T-helper 1 cell treated with Interleukin-12 subunit alpha and Interleukin-12 subunit beta and Interleukin-4 antibody, amounts not matched to agents 30 ng/mL and 1 ng/mL, for 36 hours (primary cell): Measurements from ENCODE around the gene RAB20. TPM values are rescaled to one million over a fixed set of nuclear protein-coding genes. Genes with fewer than 3 reads are reported as not detected.

Source experiments
- intact Hi-C: fragments of 100-400 bp; cut with micrococcal nuclease; formaldehyde crosslinking; loops from one replicate; pipeline ENCODE4 v1.15.1; 2024
- total RNA-seq: library from RNA; stranded (reverse); gene quantifications from 2 replicates; pipeline ENCODE4 v1.2.3, GENCODE V29; 2022

Gene RAB20
- total RNA-seq, 1 donor from 2014 or later = 2.0 TPM

DNA sequence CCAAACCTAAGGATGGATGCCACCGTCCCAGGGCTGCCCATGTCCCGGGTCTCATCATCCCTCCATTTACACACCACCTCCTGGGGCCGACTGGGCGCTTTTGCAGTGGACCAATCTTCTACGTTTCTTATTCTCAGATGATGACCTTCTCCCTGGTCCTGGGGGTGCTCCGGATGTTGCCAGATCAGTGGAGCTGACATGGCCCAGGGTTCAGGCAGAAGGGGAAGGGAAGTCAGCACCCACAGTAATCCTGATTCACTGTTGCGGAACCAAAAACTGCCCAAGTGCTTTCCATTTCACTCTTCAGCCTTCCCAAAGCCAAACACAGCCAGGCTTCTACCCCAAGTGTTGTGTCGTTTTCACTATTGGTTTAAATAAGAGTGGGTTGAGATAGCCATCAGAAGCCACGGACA, 29.8 kb downstream of the RAB20 start:
- intact Hi-C loops = no loop called here

DNA sequence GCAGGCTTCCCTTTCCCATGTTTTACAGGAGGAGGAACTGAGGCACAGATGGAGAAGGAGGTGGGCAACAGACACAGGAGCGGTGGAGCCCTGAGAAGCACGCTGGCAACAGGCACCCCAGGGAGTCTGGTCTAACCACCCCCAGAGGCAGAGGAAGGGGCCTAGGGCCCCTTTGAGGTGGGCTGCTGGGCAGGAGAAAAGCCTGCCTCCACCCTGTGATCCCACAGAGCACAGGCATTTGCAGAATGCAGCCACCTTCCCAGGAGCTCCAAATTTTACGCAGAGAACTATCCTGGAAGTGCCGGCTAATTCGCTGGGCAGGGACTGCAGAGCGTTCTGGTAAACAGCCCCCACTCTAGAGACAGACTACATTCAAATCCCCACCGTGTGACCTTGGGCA, 30.4 kb downstream of the RAB20 start:
- intact Hi-C loops = no loop called here

DNA sequence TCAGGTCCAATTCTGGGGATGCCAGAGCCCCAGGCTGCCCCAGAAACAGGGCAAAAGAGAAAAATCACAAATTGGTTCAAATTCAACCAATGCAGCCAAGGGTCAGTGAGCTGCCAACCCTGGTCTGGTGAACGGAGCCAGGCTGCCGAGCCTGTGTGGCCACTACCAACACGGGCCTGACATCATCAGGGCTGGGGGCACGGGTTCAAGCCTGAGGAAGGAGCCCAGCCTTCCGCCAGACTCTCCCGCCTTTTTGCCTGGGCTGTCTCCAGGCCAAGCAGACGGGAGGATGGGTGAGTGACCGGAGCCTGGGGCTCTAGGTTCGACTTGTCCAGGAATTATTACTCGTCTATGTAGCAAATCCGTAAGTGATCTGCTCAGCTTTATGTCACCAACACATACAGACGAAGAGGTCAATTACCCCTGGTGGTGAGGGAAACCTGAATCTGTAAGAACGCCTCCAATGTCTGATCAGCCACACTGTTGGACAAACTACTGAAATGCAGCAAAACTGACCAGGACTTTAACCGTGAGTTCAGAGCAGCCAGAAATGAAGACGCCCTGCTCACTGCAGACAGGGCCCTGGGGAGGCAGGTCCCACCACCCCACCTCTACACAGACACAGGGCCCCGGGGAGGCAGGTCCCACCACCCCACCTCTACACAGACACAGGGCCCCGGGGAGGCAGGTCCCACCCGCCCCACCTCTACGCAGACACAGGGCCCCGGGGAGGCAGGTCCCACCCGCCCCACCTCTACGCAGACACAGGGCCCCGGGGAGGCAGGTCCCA, 31.8 kb downstream of the RAB20 start:
- intact Hi-C loops = no loop called here

DNA sequence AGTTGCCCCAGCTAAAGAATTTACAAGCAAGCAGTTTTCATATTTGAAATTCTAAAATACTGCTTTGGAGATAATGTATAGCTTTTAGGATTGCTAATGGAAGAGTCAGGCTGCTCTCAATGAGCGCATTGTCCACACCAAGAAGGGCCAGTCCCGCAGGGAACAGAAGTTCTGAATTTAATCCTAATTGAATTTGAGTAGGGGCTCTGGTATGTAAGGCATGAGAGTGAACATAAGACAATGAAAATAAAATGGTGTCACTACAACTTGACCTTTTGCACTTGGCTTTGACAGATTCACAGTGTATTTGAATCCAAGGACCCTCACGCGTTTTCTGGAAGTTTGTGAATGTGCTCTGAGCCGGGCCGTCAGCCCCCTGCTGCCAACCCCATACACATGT, 32.6 kb downstream of the RAB20 start:
- intact Hi-C loops = no loop called here

DNA sequence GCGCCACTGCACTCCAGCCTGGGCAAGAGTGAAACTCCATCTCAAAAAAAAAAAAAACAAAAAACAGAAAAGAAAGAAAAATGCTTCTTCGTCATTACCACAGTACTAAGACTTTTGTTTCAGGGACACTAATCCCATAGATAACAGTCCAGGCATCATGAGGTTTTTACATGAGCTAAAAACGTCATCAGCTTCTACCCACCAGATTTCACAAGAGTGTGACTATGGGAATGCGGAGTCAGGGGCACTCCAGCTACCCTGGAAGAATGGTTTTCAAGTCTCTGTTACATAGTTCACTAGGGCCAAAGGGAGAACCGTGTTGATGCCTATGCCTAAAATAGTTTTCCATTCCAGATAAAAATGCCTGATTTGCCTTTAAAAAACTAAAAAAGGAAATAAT, 33.2 kb downstream of the RAB20 start:
- intact Hi-C loops = no loop called here

DNA sequence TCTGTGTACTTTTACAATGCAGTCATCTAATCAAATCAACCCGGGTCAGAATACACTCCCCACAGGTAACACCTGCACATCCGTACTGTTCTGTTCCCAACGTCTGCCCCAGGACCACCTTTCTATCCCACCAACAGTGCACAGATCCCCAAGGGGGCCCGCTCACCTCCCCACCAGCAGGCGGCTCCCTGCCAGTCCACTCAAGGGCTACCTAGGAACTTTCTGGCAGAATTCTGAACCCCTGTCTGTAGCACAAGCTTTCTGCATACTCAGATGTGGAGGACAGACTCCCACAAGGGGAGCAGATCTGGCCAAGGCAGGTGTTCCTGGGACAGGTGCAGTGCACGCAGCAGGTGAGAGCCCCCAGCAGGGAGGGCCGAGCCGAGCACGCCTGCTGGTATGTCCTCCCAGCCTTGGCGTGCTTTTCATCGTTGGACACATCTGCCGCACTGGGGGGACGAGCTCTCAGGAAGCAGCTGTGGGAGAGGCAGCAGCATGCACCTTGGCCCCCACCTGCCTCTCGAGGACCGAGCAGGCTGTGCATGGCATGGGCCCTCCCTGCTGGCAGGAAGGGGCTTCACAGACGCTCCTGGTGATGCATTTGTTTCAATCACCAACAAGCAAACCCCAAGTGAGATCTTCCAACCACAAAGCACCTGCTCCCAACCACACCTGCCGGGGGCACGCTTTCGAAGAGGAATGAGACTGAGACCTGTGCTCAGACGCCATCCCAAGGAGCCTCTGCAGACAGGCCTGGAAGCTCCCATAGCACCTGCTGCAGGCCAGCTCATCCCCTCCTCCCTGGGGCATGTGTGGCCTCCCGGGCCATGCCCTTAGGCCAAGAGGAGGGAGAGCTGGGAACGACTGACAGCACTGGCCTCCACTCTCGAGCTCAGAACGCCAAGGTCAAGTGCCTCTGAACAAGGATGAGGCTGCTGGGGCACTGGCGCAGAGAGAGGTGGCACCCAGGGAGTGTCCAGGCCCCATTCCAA, 35.9 kb downstream of the RAB20 start:
- intact Hi-C loops = no loop called here

DNA sequence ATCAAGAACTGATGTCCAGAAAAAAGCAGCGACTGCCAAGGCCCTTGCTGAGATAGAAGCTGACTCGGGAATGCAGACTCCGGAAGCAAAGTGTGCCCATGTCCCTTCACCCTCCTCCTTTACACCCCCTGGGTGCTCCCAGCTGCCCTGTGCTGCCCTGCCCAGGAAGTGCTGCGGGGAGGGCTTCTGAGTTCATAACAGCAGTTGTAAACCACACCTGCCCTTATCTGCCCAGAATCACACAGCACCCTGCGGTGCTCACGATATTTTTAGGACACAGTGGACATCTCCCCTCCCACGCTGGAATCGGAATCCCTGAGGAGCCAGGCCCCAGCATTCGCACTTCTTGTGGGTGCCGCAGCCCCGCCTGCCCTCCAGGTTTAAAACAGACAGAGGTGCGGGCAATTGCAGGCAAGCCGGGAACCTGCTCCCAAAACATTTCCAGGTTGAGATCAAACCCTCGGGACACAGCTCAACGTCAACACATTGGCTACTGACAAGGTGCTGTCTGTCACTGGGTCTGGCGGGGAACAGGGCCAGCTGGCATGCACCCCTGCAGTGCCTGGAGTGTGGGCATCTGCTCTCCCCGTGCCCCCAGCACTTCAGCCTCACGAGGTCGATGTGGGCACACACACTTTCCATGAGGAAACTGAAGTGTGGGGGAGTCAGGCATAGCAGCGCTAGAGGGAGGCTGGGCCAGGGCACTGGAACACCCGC, 36.8 kb downstream of the RAB20 start:
- intact Hi-C loops = no loop called here

DNA sequence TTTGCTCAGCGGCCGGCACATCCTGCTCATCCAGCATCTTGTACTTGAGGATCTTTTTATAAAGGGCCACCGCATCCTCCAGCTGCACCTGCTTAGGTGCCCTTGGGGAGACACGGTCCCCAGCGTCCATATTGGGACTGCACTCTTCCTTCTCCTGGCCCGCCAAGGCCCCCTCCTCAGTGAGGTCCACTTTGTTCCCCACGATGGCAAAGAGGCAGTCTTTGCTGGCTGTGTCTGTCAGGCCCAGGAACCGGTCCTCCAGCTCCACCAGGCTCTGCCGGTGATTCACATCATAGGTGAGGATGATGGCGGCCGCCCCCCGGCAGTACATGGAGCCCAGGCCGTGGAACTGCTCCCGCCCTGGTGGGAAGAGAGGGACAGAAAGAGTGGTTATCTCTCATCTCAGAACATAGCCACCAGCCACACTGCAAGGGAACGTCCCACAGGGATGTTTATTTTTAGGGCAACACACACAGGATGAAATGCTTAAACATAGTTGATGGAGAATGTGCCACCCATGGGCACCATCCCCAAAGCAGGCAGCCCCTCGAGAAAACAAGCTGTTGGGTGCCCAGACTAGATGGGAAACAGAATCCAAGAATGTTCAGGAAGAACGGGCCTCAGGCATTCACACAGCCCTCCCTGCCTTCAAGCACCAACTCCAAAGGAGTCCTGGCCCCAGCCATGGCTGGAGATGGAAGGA, 37.5 kb downstream of the RAB20 start:
- intact Hi-C loops = no loop called here

DNA sequence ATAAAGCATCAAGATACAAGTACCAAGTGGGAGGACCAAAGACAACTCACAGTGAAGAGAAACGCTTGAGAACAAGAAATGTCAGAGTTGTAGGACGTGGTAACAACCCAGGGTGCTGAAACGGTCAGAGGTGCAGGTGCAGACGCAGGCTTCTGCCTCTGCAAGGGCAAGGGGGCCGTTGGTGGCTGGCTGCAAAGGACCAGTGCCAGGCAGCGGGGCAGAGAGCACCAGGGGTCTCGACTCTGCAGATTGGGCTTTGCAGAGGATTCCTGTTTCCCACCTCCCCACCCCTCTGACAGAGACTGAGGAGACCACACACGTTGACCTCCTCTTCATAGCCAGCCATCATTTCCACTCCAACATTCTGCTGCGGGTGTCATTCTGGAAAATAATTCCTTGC, 38.3 kb downstream of the RAB20 start:
- intact Hi-C loops = no loop called here

DNA sequence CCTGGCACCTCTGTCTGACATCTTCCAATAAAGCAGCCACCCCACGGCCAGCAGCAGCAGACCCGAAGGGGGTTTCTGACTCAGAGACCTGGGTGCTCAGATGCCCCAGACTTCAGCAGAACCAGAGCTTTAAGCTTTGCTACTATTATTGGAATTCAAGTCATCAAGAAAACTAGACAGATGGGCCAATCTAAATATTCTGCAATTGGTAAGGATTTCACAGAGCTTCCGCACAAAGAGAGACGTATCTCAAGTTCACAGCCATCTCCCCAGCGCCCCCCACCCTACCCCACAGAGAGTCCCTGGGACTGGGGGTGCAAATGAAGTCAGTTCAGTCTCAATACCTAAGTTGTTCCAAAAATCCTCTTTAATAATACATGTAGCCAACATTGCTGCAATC, 38.8 kb downstream of the RAB20 start:
- intact Hi-C loops = no loop called here

DNA sequence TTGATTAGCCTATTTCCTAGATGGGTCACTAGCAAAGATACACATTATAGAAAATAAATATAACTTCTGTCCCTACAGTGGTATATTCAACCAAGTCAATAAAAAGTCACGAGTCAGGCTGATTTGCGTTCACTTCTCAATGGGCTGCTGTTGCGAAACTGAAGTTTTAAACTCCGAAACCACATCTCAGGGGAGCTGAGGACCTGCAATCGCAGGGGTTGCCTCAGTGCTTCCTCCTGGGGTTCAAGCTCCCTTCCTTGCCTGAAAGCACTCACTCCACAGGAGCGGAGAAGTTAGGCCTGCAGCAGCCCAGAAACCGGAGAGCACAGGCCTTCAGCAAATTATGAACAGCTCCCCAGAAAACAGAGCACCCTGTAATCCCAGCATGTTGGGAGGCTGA, 39.6 kb downstream of the RAB20 start:
- intact Hi-C loops = no loop called here

DNA sequence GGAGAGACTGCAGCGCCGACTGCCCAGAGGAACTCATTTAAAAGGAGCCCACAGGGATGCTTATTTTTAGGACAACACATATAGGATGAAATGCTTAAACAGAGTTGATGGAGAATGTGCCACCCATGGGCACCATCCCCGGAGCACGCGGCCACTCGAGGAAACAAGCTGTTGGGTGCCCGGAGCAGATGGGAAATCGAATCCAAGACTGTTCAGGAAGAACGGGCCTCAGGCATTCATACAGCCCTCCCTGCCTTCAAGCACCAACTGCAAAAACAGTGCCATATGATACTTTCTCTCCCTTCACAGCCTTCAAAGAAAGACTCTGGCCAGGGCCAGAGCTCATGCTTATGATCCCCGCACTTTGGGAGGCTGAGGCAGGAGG, 40.2 kb downstream of the RAB20 start:
- intact Hi-C loops = no loop called here

DNA sequence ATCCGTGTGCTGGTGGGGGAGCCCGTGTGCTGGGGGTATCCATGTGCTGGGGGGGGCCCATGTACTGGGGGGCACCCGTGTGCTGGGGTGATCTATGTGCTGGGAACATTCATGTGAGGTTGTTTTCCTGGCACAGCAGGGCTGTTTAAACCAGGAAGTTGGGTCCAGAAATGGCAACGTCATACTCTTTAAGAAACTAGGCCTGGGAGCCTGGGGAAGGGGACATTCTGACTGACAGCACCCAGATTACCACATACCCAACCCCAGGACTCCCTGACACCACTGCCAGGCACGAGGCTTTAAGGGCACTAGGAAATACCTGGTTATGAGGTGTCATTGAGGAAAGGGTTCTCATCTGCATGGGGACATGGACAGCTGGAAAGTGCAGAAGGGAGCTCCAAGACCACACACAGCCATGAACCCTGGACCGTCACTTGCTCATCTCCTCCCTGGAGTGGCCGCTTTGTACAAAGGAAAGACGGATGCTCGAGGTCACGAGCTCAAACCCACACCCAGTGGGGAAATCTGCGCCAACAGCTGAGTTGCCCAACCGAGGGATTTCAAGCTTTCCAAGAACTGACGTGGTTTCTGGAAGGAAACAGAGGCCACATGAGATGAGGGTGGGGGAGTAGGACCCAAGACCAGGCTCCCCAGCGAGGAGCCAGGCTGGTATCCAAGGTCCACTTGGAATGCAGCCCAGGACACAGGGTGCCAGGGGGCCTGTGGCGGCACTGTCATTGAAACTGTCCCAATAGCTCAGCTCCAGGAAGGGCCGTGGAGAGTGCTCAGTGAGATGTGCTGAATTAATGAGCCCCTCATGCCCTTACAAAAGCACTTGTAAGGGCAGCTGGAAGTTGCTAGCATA, 40.9 kb downstream of the RAB20 start:
- intact Hi-C loops = no loop called here

DNA sequence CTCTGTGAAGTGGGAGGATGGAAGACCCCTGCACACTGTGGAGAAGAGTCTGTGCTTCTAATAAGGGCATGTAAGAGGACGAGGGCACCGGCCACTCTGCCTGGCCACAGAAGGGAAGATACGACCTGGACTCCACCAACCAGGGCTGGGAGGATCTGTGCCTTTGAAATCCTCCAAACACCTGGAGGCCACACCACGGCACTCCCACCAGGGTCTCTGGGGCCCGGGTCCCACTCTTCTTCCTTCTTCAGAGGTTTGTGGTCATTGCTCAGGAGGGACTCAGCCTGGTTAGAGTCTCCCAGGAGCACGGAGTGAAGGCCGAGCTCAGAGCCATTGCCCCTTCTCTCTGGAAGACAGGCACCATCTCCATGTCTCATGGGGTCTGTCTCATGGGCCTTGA, 42.0 kb downstream of the RAB20 start:
- intact Hi-C loops = no loop called here

DNA sequence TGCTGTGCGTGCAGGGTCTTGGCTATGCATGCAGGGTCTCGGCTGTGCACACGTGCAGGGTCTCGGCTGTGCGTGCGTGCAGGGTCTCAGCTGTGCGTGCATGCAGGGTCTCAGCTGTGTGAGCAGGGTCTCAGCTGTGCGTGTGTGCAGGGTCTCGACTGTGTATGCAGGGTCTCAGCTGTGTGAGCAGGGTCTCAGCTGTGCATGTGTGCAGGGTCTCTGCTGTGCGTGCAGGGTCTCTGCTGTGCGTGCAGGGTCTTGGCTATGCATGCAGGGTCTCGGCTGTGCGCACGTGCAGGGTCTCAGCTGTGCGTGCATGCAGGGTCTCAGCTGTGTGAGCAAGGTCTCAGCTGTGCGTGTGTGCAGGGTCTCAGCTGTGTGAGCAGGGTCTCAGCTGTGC, 42.5 kb downstream of the RAB20 start:
- intact Hi-C loops = no loop called here

DNA sequence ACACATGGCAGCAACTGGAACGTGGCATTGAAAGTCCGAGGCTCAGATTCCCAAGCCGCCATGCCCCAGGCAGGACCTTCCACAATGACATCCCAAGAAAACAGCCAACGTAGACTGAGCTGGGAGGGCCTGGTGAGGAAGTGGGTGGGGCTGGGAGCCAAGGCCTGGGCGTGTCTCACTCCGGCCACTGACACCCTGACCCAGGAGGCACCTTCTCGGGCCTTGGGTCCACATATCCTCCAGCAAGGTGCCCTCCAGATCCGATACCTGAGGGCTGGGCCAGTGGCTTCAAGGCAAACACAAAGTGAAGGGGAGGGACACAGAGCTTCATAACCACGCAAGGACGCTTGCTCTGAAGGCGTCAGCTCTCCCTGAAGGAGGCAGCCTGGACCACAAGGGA, 43.0 kb downstream of the RAB20 start:
- intact Hi-C loops = no loop called here

DNA sequence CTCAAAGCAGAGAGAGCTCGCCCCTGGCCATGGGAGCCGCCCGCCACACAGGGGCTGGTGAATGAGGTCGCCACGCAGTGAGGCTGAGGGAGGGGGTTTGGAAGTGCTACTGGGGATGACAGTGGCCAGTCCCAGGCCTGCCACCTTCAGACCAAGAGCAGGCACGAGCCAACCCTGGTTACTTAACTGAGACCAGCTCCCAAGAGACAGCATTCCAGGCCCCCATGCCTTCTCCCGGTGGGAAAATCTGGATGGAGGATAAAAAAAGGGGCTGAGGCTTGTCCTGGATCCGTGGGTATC, 43.3 kb downstream of the RAB20 start:
- intact Hi-C loops = no loop called here

DNA sequence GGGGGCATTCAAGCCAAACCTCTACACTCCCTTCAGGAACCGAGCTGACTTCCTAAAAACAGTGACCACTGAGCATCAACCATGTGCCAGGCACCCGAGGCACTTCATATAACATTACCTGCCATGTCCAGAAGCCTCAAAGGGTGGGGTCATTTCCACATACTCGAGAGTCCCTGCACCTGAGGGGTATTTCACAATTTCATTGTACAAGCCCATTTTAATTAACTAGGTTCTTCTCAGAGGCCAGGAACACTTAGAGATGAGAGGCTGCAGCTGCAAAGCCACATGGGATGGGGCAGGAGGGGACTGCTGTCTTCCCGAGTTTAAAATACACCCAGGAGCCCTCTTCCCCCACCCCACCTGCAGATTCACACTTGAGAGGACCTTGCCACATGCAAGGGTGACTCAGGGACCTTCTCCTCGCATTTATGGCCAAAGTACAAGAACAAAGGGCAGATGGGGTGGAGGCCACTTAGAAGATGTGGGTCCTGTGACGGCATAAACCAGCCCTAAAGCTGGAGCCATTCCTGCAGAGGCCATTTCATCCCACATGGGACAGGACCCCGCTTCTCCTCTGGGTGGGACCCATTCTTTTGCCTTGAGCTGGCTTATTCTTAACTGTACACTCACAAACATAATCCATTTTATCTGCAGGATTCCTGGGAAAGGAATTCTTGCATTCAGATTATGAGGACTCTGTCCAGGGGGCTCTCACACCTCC, 43.9 kb downstream of the RAB20 start:
- intact Hi-C loops = no loop called here

DNA sequence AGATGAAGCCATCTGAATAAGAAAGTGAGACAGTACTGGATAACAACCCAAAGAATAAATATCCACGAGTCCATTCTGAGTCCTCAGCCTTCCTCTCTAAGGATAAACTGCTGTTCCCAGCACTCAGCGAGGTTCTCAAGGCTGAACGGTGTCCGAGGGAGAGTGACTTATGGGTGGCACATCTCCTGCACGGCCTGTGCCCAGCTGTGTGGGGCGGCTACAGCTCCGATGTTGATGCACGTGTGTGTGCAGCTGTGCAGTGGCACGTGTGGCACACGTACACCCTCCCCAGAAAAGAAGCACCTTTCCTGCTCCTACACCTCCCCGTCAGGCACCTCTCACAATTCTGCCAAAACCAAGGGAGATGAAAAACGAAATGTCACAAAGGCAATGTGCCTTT, 45.0 kb downstream of the RAB20 start:
- intact Hi-C loops = no loop called here

DNA sequence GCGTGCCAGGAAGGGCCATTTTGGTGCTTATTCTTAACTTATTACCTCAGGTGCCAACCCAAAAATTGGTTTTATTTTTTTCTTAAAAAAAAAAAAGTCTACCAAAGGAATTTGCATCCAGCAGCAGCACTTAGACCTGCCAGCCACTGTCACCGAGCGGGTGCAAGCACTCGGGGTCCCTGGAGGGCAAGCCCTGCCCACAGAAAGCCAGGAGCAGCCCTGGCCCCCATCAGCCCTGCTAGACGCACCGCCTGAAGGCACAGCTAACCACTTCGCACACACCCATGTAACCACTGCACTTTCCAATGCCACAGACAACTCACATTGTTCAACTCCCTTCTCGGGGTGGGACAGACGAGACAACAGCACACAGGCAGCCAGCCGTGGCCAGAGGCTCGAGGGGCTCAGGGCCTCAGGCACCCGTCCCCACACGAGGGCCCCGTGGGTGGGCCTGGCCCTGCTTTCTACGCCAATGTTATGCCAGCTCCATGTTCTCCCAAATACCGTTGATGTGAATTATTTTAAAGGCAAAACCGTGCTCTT, 49.3 kb downstream of the RAB20 start:
- intact Hi-C loops = no loop called here
